D341Med (cell line): ENCODE measurements around the gene PLA2G3.
"Not testable (repeated sequence)": the region's sequence is repeated elsewhere in the genome, so short reads cannot be mapped to it uniquely, and the experiment has no call there.

Source experiments
- DNase-seq: peaks from one replicate; pipeline ENCODE4 v3.0.0; 2012; ENCODE audit warnings: low spot score

The PLA2G3 gene, protein sequence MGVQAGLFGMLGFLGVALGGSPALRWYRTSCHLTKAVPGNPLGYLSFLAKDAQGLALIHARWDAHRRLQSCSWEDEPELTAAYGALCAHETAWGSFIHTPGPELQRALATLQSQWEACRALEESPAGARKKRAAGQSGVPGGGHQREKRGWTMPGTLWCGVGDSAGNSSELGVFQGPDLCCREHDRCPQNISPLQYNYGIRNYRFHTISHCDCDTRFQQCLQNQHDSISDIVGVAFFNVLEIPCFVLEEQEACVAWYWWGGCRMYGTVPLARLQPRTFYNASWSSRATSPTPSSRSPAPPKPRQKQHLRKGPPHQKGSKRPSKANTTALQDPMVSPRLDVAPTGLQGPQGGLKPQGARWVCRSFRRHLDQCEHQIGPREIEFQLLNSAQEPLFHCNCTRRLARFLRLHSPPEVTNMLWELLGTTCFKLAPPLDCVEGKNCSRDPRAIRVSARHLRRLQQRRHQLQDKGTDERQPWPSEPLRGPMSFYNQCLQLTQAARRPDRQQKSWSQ

DNA sequence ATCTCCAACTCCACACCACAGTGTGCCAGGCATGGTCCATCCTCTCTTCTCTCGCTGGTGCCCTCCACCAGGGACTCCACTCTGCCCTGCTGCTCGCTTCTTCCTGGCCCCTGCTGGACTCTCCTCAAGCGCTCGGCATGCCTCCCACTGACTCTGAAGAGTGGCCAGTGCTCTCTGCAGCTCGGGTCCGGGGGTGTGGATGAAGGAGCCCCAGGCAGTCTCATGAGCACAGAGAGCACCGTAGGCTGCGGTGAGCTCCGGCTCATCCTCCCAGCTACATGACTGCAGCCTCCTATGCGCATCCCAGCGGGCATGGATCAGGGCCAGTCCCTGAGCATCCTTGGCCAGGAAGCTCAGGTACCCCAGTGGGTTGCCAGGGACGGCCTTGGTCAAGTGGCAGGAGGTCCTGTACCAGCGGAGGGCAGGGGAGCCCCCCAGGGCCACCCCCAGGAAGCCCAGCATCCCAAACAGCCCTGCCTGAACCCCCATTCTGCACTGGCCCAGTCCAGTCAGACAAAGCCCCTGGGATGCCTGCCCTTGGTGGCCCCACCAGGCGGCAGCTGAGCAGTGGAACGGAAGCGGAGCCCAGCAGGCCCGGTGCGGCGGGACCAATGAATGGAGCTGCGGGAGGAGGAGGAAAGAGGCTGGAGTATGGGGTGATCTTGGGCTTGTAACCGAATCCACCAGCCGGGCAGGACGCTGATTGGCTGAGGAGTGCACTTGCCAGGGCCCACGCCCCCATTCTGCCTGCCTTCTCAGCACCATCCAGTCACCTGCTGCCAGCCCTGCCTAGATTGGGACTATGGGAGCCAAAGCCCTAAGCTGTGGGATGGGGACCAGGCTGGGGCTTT lies at the start of gene PLA2G3:
Gene PLA2G3 (minus strand): TSS at position 643 of the 851 bp plus-strand sequence. CDS start 154 bp downstream, at position 489.
- DNase-seq: peak; percentile 58

DNA sequence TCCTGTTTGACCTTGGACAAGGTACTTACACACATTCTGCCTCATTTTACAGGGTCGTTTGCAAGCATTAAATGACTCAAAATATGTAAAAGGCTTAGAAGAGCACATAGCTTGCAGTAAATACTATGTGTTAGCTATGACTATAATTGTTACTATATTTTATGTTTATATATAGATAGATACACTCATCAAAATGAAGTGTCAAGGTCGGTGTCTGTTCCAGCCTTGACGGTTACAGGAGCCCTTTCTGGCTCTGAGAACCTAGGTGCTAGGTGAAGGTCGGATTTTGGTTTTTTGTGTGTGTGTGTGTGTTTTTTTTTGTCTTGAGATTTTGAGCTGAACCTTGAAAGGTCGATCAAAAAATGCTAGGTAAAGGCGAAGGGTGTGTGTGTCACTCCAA lies 47.3 kb upstream of the PLA2G3 start:
- no peak for DNase-seq

DNA sequence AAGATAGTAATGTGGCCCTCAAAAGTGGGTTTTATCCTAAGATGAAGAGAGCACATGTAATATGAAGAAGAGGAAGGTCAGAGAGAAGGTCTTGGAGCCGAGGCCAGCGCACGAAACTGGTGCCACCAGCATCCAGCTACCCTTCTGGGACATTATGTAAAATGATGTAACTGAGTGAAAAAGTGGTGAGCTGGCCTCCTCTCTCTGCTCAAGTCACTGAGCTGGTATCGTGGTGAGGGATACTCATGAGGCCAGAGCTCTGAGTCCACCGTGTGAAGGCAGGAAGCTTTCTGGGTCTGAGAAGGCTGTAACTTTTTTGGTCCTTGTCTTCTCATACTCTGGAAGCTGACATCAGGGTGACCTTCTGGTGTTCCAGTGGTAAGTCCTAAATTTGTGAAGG lies 44.7 kb upstream of the PLA2G3 start:
- no peak for DNase-seq

DNA sequence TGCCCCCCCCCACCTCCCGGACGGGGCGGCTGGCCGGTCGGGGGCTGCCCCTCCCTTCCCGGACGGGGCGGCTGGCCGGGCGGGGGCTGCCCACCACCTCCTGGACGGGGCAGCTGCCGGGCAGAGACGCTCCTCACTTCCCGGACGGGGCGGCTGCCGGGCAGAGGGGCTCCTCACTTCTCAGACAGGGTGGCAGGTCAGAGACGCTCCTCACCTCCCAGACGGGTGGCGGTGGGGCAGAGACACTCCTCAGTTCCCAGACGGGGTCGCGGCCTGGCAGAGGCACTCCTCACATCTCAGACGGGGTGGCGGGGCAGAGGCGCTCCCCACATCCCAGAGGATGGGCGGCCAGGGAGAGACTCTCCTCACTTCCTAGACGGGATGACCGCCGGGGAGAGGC lies 43.7 kb upstream of the PLA2G3 start:
- DNase-seq: no peak

DNA sequence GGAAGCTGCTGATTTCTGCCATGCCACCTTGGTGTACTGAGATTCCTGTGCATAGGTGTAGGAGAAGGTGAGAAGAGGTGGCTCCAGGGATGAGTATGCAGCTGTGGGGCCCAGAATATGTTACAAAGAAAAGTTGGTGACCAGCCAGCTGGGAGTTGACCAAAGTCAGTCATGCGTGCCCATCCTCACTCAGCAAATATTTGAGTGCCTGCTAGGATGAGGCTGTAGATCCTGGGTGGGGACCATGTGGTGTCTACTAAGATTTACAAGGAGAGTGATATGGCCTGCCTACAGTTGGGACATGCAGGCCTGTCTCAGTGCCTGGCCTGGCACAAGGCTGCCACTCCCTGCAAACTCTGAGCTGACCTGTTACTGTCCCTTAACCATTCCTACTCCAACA lies 39.0 kb upstream of the PLA2G3 start:
- DNase-seq: no peak

DNA sequence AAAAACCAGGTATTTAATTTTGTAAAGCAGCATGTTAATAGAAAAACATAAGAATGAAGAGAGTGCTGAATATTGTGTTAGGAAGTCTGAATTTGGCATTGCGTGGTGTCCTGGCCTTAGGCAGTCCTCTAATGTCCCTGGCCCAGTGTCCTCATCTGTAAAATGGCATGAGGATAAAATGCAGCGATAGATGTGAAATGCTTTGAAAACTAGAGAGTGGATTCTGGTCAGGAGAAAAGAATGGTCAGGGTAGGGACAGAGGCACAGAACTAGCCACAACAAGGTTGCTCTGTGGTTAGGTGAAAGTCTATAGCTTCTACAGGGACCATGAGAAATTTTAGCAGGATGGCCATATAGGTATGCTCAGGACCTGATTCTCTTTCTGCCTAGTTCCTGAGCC lies 38.6 kb upstream of the PLA2G3 start:
- no peak for DNase-seq

DNA sequence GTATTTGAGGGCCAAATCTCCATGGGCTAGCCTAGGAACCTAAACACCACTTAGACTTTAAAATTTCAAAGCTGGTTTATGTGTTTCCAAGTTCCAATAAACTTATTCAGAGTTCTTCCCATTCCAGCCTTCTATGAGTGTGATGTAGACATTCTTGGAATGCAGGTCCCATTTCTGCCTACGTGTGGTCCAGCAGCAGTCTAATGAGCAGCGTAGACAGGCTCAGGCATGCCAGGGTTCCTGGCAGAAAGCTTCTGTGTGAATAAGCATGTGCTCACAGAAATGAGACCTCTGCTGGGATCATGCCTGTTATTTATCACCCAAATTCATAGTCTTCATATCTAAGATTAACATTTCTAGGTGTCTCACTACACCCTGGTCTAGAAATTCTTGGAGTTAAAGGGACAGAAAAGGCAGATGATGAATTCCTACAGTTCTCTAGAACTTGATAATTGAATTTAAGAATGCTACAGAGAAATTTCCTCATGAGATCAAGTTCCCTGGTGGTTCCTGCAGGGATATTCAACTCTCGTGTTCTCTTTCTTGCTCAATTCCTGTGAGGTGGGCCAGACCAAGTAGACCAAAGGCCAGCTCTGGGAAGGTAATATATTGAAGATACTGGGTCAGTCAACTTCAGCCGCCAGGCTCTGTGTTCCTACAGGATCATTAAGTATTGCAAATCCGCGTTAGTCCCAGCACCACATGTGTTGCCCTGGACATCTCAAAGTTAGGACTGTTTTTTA lies 37.3 kb upstream of the PLA2G3 start:
- DNase-seq: no peak

DNA sequence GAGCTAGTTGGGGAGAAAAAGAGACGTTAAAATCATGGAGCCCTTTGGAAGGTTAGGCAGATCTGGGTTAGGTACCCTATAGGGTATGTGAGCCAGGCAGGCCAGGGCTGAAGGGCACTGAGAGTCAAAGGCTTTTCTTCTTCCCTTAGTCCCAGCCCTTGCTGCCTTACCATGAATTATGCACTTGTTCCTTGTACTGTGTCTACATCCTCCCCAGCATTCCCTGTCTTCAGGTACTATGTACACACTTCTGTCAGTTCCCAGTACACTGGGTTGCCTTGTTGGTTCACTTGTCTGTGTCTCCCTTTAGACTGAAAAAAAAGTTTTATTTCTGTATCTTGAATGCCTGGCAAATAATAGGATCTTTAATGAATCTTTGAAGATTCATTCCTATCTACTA lies 36.6 kb upstream of the PLA2G3 start:
- DNase-seq: no peak

DNA sequence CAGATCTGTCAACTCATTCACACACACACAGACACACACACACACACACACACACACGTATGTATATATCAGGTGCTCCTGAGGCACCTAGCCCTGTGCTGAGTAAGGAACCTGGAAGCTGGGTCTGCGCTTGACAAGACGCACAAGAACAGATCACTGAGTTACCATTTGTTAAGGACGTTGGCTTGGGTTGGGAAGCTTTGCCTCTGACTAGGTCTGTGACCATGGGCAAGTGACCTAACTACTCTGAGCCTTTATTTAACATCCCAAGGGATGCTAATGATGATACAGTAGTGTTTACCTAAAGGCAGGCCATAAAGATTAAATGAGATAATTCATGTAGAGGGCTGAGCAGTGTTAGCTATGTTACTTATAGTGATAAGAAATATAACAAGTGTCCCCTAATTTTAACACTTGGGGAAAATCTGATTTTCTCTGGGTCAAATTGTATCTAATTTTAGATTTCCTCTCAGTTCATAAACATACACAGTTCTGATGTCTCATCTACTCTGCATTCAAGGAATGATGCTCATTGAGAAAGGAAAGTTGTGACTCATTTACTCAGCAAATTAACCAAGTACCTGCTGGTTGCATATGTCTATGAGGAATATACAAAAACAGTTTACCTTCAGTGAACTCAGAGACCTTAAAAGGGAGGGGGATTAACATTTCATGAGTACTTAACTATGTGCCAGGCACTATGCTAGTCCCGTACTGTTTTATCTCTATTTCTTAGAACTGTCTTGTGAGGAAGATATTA lies 33.3 kb upstream of the PLA2G3 start:
- DNase-seq: no peak

DNA sequence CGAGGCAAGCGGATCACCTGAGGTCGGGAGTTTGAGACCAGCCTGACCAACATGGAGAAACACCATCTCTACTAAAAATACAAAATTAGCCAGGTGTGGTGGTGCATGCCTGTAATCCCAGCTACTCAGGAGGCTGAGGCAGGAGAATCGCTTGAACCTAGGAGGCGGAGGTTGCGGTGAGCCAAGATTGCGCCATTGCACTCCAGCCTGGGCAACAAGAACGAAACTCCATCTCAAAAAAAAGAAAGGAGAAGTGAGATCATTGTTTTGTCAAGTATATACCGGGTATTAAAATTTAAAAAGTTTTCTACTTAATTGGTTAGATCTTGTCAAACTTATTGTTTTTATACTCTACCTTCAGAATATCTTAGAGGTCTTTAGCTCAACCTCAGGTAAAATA lies 31.4 kb upstream of the PLA2G3 start:
- DNase-seq: not testable (repeated sequence)

DNA sequence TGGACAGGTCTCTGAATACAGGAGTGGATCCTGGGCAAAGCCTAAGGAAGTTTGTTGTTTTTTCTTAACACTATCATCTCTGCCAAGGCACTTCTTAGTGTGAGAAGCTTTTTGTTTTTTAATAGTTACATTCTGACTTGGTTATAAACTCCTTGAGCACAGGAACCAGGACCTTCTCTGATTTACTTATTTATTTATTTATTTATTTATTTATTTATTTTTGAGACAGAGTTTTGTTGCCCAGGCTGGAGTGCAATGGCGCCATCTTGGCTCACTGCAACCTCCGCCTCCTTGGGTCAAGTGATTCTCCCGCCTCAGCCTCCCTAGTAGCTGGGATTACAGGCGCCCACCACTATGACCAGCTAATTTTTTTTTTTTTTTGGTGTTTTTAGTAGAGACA lies 30.7 kb upstream of the PLA2G3 start:
- DNase-seq: no peak

DNA sequence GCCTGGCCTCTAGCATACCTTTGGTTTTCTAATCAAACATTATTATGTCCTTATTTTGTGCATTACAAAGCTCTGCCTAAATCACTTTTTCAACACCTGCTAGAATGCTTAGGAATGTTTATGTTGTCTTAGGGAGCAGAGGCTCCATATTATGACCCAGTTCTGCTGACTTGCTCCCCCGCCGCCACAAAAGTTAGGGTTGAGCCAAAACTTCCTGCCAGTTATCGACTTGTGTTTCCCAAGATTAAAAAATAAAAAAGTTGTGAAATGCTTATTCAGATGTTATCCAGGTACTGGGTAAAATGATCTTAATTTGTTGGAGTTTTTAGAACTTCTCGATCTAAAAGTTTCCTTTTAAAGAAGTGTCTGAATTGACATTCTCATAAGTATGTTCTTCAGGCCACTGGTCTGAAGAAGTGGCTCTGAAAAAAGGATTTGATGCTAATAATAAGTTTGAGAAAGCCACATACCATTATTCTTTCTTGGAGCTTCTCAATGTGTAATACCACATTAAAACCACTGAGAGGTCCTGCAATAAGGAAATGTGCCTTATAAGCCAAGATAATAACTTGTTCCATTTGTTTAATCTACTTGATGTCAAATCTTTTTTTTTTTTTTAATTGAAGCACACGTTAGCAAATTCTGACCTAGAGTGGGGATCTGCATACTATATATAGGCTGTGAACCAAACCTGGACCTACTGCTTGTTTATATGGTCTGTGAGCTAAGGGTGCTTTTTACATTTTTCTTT lies 21.9 kb upstream of the PLA2G3 start:
- no peak for DNase-seq

DNA sequence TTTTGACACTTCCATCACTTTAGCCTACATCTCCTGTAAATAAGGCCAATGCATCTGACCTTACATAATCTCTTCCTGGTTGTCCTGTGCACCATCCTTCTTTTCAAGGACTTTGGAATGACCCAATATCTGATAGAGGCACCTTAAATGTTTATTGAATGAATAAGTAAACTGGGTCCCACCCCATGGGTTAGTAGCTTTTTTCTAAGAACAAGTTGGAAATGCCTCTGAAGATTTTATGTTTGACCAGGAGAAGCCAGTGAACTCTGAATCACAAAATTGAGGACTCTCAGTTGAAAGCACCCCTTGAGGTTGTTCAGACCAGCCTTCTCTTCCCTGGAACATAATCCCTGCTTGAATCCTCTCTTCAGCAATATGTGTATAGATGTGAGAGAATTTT lies 21.1 kb upstream of the PLA2G3 start:
- DNase-seq: no peak

DNA sequence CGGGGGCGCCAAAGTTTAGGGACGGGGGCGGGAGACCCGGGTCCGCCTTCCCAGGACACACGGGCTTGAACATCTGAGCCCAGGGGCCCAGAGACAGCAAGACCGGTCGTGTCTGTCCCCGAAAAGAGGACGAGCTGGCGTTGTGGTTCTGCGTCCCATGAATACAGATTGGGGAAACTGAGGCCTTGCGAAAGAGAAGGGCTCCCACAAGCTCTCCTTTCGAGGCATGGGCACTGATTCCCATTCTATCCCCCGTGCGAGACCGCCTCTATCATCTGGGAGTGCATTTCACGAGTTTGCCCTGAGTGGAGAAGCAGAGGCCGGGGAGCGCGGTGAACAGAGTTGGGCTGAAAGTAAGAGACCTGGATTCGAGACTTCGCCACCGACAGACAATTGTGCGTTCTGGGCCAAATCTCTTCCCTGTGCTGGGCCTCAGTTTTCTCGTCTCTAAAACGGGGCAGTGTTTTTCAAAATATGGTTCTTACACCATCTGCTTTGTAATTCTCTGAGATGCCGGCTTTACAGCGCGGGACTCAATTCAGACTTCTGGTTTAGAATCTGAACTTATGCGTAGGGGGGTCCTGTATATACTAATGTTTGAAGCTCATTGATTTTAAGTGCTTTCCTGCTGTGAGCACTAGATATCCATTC lies 20.1 kb upstream of the PLA2G3 start:
- DNase-seq: no peak

DNA sequence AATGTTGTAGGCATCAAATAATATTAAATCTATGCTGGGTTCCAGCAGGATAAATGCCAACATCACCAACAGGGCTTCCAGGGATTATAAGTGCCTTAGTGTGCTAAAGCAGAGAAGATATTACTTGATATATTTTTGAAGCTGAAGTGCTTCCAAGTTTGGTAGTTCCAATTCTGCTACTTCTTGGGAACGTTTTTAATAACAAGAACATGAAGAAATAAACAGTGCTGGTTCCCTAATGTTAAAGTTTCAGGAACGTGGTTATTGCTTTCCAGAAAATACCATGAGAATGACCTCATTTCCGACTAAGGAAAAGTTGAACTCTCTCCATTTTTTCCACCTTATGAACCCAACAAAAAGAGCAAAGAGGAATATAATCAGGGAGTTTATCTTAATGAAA lies 15.1 kb upstream of the PLA2G3 start:
- DNase-seq: no peak

DNA sequence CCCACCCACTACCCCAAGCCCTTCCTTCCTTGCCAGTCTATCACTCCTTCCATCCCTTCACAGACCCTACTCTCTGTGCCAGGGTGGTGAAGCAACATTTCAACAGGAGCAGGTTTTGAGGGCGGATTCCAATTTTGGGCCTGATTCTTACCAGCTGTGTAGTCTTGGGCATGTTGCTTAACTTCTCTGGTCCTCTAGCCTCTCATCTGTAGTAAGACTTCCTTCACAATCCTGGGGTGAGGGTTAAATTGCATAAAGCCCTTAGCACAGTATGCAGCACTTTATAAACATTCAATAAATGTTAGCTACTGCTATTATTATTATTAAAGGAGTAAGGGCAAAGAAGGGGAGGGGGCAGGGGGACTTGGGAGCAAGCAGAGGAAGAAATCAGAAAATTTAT lies 14.7 kb upstream of the PLA2G3 start:
- DNase-seq: no peak

DNA sequence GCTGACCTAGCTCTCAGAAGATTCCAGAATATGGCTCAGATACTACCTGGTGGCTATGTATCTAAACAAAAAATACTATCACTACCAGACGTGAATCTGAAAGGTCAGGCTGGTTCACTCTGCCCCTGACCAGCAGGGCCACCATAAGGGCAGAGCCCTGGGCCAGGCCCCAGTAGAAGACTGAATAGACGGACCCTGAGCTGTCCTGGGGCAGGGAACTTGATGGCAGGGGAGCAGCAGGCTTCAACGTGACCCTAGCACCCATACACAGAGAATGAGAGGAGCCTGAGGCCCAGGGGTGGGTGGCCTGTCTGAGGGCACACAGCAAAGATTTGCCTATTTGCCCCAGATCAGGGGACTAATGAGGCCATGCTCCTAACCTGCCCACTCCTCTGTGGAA lies 13.0 kb upstream of the PLA2G3 start:
- DNase-seq: no peak

DNA sequence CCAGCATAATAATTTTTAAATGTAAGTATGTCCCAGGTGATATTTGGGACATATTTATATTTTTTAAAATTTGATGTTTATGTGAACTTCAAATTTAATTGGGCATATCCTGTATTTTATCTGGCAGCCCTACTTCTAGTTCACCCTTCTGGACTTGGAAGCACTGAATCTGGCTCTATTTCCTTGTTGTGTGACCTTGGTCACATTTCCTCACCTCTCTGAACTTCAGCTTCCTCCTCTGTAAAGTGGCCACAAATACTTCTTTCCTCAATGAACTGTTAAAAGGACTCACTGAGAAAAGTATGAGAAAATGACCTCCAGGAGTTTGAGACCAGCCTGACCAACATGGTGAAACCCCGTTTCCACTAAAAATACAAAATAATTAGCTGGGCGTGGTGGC lies 11.6 kb upstream of the PLA2G3 start:
- no peak for DNase-seq

DNA sequence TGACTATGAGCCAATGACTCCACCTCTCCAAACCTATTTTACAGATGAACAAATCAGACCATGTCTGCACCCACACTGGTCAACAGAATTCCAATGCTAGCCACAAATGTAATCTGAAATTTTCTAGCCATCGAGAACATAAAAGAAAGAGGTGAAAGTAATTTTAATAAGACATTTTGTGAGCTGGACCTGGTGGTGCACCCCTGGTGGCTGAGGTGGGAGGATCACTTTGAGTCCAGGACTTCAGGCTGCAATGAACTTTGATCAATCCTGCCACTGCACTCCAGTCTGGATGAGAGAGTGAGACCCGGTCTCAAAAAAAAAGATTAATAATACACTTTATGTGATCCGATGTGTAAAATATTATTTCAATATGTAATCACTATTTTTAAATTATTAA lies 10.3 kb upstream of the PLA2G3 start:
- peak; percentile 40 for DNase-seq

DNA sequence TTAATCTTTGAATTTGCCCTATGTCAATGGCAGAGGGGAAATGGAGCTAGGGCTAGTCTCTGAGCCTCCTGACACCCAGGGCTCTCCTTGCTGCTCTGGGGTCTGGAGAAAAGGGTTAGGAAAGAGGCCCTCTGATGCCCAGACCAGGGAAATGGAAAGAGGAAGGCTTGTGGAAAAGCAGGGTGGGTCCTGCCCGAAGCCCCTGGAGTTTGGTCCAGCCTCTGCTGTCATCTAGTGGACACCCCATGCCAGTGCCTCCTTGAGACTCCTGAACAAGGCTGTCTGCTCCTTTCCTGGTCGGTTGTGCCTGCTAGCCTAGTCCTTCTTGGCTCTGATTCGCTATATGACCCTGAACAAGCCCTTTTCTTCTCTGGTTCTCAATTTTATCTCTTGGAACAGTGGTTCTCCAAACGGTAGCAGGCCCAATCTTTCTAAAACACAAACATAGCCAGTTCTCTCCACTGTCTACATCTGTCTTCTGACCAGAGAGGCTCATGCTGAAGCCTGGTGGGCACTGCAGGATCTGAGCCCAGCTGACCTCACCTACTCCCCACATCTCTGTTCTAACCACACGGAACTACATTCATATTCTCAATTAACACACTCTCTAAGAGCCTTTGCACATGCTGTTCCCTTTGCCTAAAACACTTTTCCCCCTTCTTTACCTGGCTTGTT lies 8.8 kb upstream of the PLA2G3 start:
- peak; percentile 88 for DNase-seq
